HCT116 (cell line): ENCODE measurements around the gene NF2. TPM values are rescaled to one million over a fixed set of nuclear protein-coding genes. Genes with fewer than 3 reads are reported as not detected.

Source experiments
- ATAC-seq: fragments of 200-7000 bp; cut with Tn5 transposase; 2 replicates; pipeline ENCODE4 v1.9.1; 2020; ENCODE audit warnings: mild to moderate bottlenecking, moderate library complexity
- BruUV-seq: library from RNA; stranded (reverse); fragments of 400-500 nt; replicated peaks from 2 replicates; lab custom pipeline; 2021; lab: Mats Ljungman, UMichigan
- CTCF ChIA-PET: fragments of 300-600 bp; sonication (Branson Sonifier 250); formaldehyde crosslinking; loops from one replicate; lab custom pipeline; 2021; ENCODE audit warnings: antibody characterized with exemption; lab: Charles Lee
- POLR2A ChIA-PET: fragments of 300-600, 350-600 bp; sonication (Branson Sonifier 250); formaldehyde crosslinking; loops from one replicate; lab custom pipeline; 2021; ENCODE audit warnings: antibody characterized with exemption; lab: Charles Lee
- RAD21 ChIA-PET, 2 experiments: fragments of 300-600 bp; sonication (Branson Sonifier 250); formaldehyde crosslinking; loops; one replicate each; lab custom pipeline; 2023; ENCODE audit warnings: low total read pairs in 2 of 2; ENCODE audit not compliant: uncharacterized antibody in 2 of 2, unreplicated experiment in 2 of 2, low non-redundant PET in 1 of 2; lab: Charles Lee
- DNase-seq: peaks from one replicate; pipeline ENCODE4 v3.0.0-alpha.2; 2010; ENCODE audit warnings: low read depth, low spot score
- H2AFZ ChIP-seq: fragments of 200-600 bp; shearing (Covaris generic), sonication (generic); 2 replicates; pipeline ENCODE4 v1.6.1; 2017; ENCODE audit warnings: low read depth, mixed run types, mixed read lengths, antibody characterized with exemption, low read length; ENCODE audit not compliant: poor library complexity, severe bottlenecking
- H3K27ac ChIP-seq: 2 replicates; pipeline ENCODE4 v1.5.1; 2012; ENCODE audit warnings: low read depth, low read length
- H3K27me3 ChIP-seq: fragments of 200-600 bp; sonication (generic); 2 replicates; pipeline ENCODE4 v1.6.1; 2016; ENCODE audit warnings: mixed run types, low read length, mixed read lengths; ENCODE audit not compliant: insufficient read depth
- H3K36me3 ChIP-seq, 2 experiments: fragments of 200-500 bp in 1 of 2; fragments of 200-600 bp in 1 of 2; sonication (Bioruptor generic) in 1 of 2; sonication (generic) in 1 of 2; 2 replicates each; pipeline versions ENCODE4 v1.5.1 to v1.6.1; 2014 to 2016; ENCODE audit warnings: low read length in 2 of 2, inconsistent platforms in 1 of 2, mixed read lengths in 1 of 2, mixed run types in 1 of 2; ENCODE audit not compliant: insufficient read depth in 2 of 2, control insufficient read depth in 1 of 2
- H3K4me1 ChIP-seq, 2 experiments: fragments of 200-600 bp in 1 of 2; sonication (generic) in 1 of 2; 2 replicates each; pipeline versions ENCODE4 v1.5.1 to v1.6.1; 2012 to 2017; ENCODE audit warnings: low read length in 2 of 2, inconsistent platforms in 1 of 2, mild to moderate bottlenecking in 1 of 2, mixed read lengths in 1 of 2, mixed run types in 1 of 2, moderate library complexity in 1 of 2; ENCODE audit not compliant: insufficient read depth in 2 of 2, control insufficient read depth in 1 of 2
- H3K4me2 ChIP-seq: fragments of 200-600 bp; sonication (generic); 2 replicates; pipeline ENCODE4 v1.6.1; 2017; ENCODE audit warnings: mixed run types, low read length, mixed read lengths
- H3K4me3 ChIP-seq, 2 experiments: fragments of 200-600 bp in 1 of 2; sonication (generic) in 1 of 2; replicated peaks in 1 of 2; 2 replicates each; pipeline ENCODE4 v1.5.1; 2011 to 2016; ENCODE audit warnings: low read length in 2 of 2, control low read depth in 1 of 2, low read depth in 1 of 2, mild to moderate bottlenecking in 1 of 2, mixed read lengths in 1 of 2, mixed run types in 1 of 2
- H3K79me2 ChIP-seq: fragments of 200-600 bp; sonication (generic); 2 replicates; pipeline ENCODE4 v1.6.1; 2017; ENCODE audit warnings: mild to moderate bottlenecking, mixed run types, low read length, moderate library complexity, mixed read lengths; ENCODE audit not compliant: insufficient read depth
- H3K9ac ChIP-seq: fragments of 200-600 bp; sonication (generic); 2 replicates; pipeline ENCODE4 v1.6.1; 2016; ENCODE audit warnings: low read length, mixed read lengths
- H3K9me2 ChIP-seq: fragments of 200-600 bp; sonication (generic), shearing (Covaris generic); 2 replicates; pipeline ENCODE4 v1.6.1; 2017; ENCODE audit warnings: mixed run types, mild to moderate bottlenecking, moderate library complexity; ENCODE audit not compliant: insufficient read depth
- H3K9me3 ChIP-seq, 2 experiments: fragments of 200-500 bp in 1 of 2; fragments of 200-600 bp in 1 of 2; sonication (Bioruptor generic) in 1 of 2; sonication (generic) in 1 of 2; 2 replicates each; pipeline ENCODE4 v1.6.1; 2014 to 2017; ENCODE audit warnings: low read length in 2 of 2, mixed read lengths in 2 of 2, inconsistent platforms in 1 of 2, low read depth in 1 of 2, mild to moderate bottlenecking in 1 of 2, mixed run types in 1 of 2, moderate library complexity in 1 of 2; ENCODE audit not compliant: control insufficient read depth in 1 of 2, insufficient read depth in 1 of 2
- H4K20me1 ChIP-seq: fragments of 200-600 bp; sonication (generic), shearing (Covaris generic); 2 replicates; pipeline ENCODE4 v1.6.1; 2017; ENCODE audit warnings: mixed run types, mild to moderate bottlenecking, moderate library complexity; ENCODE audit not compliant: insufficient read depth
- EGR1 ChIP-seq: IDR thresholded peaks from 2 replicates; pipeline ENCODE4 v1.6.1; 2012; ENCODE audit warnings: low read depth
- ELF1 ChIP-seq: IDR thresholded peaks from 2 replicates; pipeline ENCODE4 v1.6.1; 2012; ENCODE audit warnings: low read depth, borderline replicate concordance
- EZH2 ChIP-seq: fragments of 200-600 bp; sonication (generic); IDR thresholded peaks from 2 replicates; pipeline ENCODE4 v1.6.1; 2017; ENCODE audit warnings: antibody characterized with exemption, mixed run types
- MAX ChIP-seq: IDR thresholded peaks from 2 replicates; pipeline ENCODE4 v1.6.1; 2012
- POLR2A ChIP-seq: IDR thresholded peaks from 2 replicates; pipeline ENCODE4 v1.7.0; 2011; ENCODE audit warnings: borderline replicate concordance; ENCODE audit not compliant: insufficient read depth, insufficient read length; ENCODE audit errors: extremely low read depth
- POLR2AphosphoS5 ChIP-seq: IDR thresholded peaks from 2 replicates; pipeline ENCODE4 v1.6.1; 2011; ENCODE audit warnings: mild to moderate bottlenecking, low read depth, low read length, moderate library complexity
- SRF ChIP-seq: IDR thresholded peaks from 2 replicates; pipeline ENCODE4 v1.6.1; 2012; ENCODE audit warnings: low read depth
- YY1 ChIP-seq: IDR thresholded peaks from 2 replicates; pipeline ENCODE4 v1.6.1; 2011; ENCODE audit warnings: low read length, low read depth, moderate library complexity, mild to moderate bottlenecking; ENCODE audit not compliant: insufficient replicate concordance; ENCODE audit errors: extremely low read depth
- ZFX ChIP-seq: fragments of 450-650 bp; IDR thresholded peaks from 2 replicates; pipeline ENCODE4 v1.6.1; 2017
- ZNF274 ChIP-seq: fragments of 200-500 bp; sonication (Bioruptor generic); IDR thresholded peaks from 2 replicates; pipeline ENCODE4 v1.6.1; 2014; ENCODE audit warnings: mild to moderate bottlenecking, low read depth, low read length, inconsistent platforms
- intact Hi-C: fragments of 100-400 bp; cut with micrococcal nuclease; formaldehyde crosslinking; loops from 2 replicates; pipeline ENCODE4 v1.10.0; 2022
- total RNA-seq: library from RNA; stranded (reverse); gene quantifications from one replicate; pipeline ENCODE4 v1.2.1, GENCODE V29; 2021; ENCODE audit not compliant: unreplicated experiment
- TF ChIP-seq, protein P1 (sequence below), 3 experiments: fragments of 200-600 bp in 1 of 3; sonication (generic) in 1 of 3; IDR thresholded peaks in 2 of 3; conservative IDR thresholded peaks in 1 of 3; 2 replicates each; pipeline ENCODE4 v1.5.1; 2012 to 2017; ENCODE audit warnings: low read depth in 2 of 3, low read length in 2 of 3, antibody characterized with exemption in 1 of 3, borderline replicate concordance in 1 of 3, control low read depth in 1 of 3, mild to moderate bottlenecking in 1 of 3, mixed read lengths in 1 of 3, mixed run types in 1 of 3, moderate library complexity in 1 of 3; ENCODE audit not compliant: insufficient read depth in 1 of 3
- TF ChIP-seq, protein P2 (sequence below): IDR thresholded peaks from 2 replicates; pipeline ENCODE4 v1.6.1; 2012
- TF ChIP-seq, protein P3 (sequence below): IDR thresholded peaks from 2 replicates; pipeline ENCODE4 v1.6.1; 2012; ENCODE audit warnings: low read depth

NF2 gene
- total RNA-seq, 1 experiment from 2014 or later: 70.2 TPM

DNA sequence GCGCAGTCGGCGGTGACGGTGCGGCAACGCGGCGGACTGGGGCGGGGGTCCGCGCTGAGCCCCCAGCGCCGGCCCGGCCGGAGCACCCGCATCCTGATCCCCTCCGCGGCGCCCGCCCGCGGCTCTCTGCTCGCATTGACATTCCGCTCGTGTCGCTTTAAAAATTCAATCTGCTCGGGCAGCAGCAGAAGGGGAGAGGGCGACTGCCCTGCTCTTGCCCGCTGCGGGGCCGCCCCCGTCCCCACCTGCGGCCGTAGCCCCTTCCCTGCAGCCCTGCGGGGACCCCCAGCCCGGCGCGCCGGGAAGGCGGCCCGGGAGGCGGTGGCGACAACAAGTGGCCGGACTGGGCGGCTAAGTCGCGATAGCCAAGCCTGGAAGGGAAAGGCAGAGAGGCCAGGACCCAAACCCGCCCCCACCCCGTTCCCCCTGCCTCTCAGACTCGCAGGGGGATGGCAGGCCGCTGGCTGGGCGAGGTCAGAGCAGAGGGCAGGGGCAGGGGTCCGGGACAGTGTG, 117.4 kb downstream of the NF2 start:
- CTCF ChIA-PET: no interaction called here
- Histone ChIP-seq H2AFZ (no peak overlapping the region), H3K4me1 (peaks cover 0 to 5% of the 10 kb centered on the region in 2 experiments; a peak in 2 of 4 replicates), H3K27ac (no peak overlapping the region), H3K79me2 (no peaks in the 10 kb centered on the region), H3K36me3 (no peaks in the 10 kb centered on the region), H3K9me3 (no peaks in the 10 kb centered on the region), H3K9me2 (no peaks in the 10 kb centered on the region), H4K20me1 (no peaks in the 10 kb centered on the region), H3K4me3 (no peak overlapping the region), H3K9ac (no peak overlapping the region), H3K27me3 (no peaks in the 10 kb centered on the region), H3K4me2 (no peak overlapping the region)
- intact Hi-C loops: no loop called here
- TF ChIP-seq EGR1 (no peak), POLR2A (no peak), SRF (no peak), ELF1 (no peak), ZFX (no peak), POLR2AphosphoS5 (no peak)
- TF ChIP-seq, protein P1, sequence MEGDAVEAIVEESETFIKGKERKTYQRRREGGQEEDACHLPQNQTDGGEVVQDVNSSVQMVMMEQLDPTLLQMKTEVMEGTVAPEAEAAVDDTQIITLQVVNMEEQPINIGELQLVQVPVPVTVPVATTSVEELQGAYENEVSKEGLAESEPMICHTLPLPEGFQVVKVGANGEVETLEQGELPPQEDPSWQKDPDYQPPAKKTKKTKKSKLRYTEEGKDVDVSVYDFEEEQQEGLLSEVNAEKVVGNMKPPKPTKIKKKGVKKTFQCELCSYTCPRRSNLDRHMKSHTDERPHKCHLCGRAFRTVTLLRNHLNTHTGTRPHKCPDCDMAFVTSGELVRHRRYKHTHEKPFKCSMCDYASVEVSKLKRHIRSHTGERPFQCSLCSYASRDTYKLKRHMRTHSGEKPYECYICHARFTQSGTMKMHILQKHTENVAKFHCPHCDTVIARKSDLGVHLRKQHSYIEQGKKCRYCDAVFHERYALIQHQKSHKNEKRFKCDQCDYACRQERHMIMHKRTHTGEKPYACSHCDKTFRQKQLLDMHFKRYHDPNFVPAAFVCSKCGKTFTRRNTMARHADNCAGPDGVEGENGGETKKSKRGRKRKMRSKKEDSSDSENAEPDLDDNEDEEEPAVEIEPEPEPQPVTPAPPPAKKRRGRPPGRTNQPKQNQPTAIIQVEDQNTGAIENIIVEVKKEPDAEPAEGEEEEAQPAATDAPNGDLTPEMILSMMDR (IDR thresholded peaks at IDR 0.05 in 2 of 3, conservative IDR thresholded peaks at IDR 0.05 in 1 of 3; ENCODE audit: borderline replicate concordance in 1 of 3, insufficient read depth in 1 of 3, low read depth in 2 of 3, low read length in 2 of 3): no peak
- TF ChIP-seq, protein P2, sequence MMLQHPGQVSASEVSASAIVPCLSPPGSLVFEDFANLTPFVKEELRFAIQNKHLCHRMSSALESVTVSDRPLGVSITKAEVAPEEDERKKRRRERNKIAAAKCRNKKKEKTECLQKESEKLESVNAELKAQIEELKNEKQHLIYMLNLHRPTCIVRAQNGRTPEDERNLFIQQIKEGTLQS: no peak
- DNase-seq: no peak
- POLR2A ChIA-PET: no interaction called here
- RAD21 ChIA-PET: no interaction called here
- no peak for ATAC-seq
- BruUV-seq: no TSS peak

DNA sequence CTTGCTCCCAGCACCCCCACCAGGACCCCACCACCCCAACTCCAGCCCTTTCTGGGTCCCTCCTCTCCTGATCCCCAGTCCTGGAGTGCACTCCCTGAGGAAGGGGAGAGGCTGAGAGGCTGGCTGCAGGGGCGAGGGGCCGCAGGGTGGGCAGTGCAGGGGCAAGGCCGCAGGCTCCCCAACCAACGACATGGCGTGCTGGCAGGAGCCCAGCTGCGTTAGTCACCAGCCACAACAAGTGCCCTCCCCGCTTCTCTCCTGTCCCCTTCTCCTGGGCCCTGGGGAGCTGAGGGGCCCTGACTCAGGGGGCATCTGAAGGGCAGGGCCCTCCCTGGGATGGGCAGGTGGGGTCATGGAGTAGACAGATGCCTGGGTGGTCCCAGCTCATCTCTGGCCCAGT, 118.7 kb downstream of the NF2 start:
- ATAC-seq: no peak; the same call in 1 of the 2 replicates
- BruUV-seq: no TSS peak
- no peaks in the 10 kb centered on the region for H3K27me3 ChIP-seq
- TF ChIP-seq ZNF274: no peak
- no peak for TF ChIP-seq POLR2AphosphoS5
- TF ChIP-seq MAX: no peak
- no peak for TF ChIP-seq SRF
- no peak for TF ChIP-seq EZH2
- no peak for TF ChIP-seq POLR2A
- TF ChIP-seq, protein P3, sequence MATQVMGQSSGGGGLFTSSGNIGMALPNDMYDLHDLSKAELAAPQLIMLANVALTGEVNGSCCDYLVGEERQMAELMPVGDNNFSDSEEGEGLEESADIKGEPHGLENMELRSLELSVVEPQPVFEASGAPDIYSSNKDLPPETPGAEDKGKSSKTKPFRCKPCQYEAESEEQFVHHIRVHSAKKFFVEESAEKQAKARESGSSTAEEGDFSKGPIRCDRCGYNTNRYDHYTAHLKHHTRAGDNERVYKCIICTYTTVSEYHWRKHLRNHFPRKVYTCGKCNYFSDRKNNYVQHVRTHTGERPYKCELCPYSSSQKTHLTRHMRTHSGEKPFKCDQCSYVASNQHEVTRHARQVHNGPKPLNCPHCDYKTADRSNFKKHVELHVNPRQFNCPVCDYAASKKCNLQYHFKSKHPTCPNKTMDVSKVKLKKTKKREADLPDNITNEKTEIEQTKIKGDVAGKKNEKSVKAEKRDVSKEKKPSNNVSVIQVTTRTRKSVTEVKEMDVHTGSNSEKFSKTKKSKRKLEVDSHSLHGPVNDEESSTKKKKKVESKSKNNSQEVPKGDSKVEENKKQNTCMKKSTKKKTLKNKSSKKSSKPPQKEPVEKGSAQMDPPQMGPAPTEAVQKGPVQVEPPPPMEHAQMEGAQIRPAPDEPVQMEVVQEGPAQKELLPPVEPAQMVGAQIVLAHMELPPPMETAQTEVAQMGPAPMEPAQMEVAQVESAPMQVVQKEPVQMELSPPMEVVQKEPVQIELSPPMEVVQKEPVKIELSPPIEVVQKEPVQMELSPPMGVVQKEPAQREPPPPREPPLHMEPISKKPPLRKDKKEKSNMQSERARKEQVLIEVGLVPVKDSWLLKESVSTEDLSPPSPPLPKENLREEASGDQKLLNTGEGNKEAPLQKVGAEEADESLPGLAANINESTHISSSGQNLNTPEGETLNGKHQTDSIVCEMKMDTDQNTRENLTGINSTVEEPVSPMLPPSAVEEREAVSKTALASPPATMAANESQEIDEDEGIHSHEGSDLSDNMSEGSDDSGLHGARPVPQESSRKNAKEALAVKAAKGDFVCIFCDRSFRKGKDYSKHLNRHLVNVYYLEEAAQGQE: no peak
- no peak for TF ChIP-seq YY1

More for the DNA sequence above, 118.7 kb downstream of the NF2 start:
- no peak for DNase-seq
- Histone ChIP-seq H3K4me3 (no peak overlapping the region), H3K9me2 (no peaks in the 10 kb centered on the region), H3K4me2 (no peak overlapping the region), H3K36me3 (no peaks in the 10 kb centered on the region), H3K79me2 (no peaks in the 10 kb centered on the region), H2AFZ (no peak overlapping the region), H3K27ac (no peak overlapping the region), H4K20me1 (no peaks in the 10 kb centered on the region), H3K9me3 (no peaks in the 10 kb centered on the region), H3K9ac (no peak overlapping the region), H3K4me1 (peaks cover 0 to 11% of the 10 kb centered on the region in 2 experiments; a peak in 2 of 4 replicates)
- ChIA-PET POLR2A (no interaction called here), CTCF (no interaction called here), RAD21 (no interaction called here)
- intact Hi-C loops: no loop called here
